ENCODE measurements around the gene PRDM16. TPM values are rescaled to one million over a fixed set of nuclear protein-coding genes. Genes with fewer than 3 reads are reported as not detected.
"Not testable (repeated sequence)": the region's sequence is repeated elsewhere in the genome, so short reads cannot be mapped to it uniquely, and the experiment has no call there.

Gene PRDM16
- total RNA-seq, 1 donor from 2014 or later = 1.5 TPM

DNA sequence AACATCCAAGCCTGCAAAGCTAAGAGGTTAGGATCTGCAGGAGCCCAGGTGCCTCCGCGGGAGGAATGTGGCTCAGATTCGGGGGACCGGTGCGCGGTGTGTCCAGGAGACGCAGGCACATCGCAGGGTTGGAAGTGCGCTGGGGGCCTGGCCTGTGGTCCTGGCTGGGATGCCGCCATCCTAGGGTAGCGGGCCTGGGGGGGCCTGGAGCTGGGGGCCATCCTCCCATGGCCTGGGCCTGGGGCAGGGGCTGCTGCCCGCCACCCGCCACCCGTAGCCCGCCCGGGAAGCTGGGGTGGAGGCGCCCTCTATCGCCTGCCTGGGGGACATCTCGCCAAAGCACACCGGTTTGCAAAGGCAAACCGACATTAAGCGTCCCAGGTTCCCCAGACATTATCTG is 214.8 kb downstream of the PRDM16 start:
- no peak for DNase-seq

- DNase-seq = no peak
Observed at GRCh38 chr1:3284691-3285090, 215.7 kb downstream of the PRDM16 start.

GRCh38 chr1:3285106-3285740 is 216.2 kb downstream of the PRDM16 start:
- DNase-seq = no peak

DNA sequence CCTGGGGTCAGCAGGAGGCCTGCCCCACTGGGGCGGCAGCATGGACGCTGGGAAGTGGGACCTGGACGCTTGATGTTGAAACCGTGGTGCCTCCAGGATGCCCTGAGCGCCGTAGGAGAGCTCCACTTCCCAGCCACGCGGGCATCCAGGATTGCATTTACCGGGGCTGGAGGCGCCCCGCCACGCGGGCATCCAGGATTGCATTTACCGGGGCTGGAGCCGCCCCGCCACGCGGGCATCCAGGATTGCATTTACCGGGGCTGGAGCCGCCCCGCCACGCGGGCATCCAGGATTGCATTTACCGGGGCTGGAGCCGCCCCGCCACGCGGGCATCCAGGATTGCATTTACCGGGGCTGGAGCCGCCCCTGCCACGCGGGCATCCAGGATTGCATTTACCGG is 218.1 kb downstream of the PRDM16 start:
- DNase-seq = not testable (repeated sequence)

- DNase-seq = no peak
Observed at GRCh38 chr1:3287656-3288160, 218.7 kb downstream of the PRDM16 start.

DNA sequence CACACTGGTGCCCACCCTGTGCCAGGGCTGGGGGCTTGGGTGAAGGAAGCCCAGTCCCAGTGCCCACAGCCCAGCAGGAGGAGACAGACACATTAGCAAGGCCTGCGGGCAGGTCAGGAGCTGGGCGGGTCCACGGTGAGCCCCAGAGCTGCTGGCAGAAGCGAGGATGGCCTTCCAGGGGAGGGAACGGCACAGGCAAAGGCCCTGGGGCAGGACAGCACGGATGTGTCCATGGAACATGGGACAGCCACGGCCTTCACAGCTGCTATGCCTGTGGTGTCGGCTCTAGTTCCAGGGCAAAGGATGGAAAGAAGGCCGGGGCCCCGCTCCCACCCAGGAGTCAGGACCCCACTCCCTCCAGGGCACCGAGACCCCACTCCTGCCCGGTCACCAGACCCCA is 220.5 kb downstream of the PRDM16 start:
- DNase-seq = no peak

DNA sequence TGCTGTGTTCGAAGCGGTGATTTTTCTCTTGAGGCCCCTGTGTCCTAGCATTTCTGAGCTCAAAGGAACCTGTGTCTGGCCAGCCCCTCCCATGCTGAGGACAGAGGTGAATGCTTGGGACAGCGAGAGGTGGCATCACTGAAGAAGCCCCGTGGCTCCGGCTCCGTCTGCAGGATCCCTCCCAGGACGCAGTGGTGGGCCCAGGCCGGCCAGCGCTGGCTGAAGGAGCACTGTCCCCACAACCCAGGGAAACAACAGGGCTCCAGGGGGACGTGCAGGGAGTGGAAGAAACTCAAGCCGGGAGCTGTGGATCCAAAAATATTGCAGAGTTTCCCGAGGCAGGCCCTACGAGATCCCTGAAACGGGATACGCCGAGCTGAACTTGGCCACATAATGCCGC is 221.4 kb downstream of the PRDM16 start:
- no peak for DNase-seq

GRCh38 chr1:3290915-3291314 is 221.9 kb downstream of the PRDM16 start:
- no peak for DNase-seq

DNA sequence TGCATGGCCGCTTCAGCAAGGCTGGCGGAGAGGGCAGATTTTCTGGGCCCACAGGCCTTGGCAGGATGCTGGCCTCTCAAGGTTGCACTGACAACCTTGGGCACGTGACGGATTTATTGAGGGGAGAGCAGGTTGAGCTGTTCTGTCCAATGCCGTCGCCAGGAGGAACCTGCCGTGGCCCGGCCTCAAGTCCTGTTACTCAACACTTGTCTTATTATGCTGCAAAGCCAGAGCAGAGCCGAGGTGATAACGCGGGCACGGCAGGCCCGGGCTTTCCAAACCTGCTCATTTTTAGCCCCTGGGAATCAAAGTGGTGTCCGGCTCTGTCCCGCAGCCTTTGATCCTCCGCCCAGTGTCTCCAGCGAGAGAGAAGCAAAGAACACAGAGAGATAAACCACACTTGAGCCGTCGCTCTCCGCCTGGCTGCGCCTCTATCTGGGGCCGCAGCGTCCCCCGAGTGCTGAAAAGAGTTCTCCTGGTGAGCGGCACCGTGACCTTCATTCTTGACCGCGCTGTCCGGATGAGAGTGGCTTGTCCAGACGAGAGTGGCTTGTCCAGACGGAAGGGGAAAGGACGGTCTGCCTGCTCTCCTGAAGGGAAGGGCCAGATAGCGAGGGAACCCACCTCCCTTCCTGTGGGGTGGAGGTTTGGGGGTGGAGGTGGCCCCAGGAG is 223.2 kb downstream of the PRDM16 start:
- no peak for DNase-seq

- DNase-seq = no peak
Observed at GRCh38 chr1:3292868-3293562, 224.0 kb downstream of the PRDM16 start.

GRCh38 chr1:3293563-3294080 is 224.6 kb downstream of the PRDM16 start:
- DNase-seq = no peak

DNA sequence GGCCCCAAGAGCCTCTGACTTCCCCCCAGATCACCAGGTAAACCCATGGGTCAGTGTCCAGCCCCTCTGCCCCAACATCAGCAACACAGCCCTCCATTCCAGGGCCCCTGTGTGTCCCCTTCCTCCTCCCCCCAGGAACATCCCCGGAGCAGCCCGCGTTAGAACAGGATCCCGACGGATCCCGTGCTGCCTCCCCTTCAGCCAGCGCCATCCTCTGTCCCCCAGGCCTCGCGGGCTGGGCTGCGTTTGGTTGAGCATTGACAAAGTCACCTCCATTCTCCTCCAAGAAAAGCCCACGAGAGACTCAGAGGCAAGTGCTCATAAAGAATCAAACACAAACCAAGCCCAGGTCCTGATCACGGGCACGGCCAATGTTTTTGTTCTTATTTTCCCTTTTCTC is 225.4 kb downstream of the PRDM16 start:
- no peak for DNase-seq

DNA sequence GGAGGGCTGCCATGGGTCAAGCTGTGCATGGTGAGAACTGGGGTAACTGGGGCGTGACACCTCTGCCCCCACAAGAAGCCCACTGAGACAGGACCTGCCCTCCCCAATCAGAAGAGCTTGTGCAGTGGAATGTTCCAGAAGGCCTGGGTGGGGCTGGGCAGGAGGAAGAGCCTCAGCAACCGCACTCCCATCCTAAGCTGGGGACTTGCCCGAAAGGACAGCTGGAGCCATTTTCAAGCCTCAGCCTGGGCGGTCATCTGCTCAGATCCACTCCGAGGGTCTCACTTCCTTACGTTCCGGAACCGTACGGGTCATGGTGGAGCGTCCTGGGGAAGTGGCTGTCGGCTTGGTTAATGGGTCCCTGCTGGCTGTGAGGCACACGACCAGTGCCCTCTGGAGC is 226.8 kb downstream of the PRDM16 start:
- DNase-seq = no peak

DNA sequence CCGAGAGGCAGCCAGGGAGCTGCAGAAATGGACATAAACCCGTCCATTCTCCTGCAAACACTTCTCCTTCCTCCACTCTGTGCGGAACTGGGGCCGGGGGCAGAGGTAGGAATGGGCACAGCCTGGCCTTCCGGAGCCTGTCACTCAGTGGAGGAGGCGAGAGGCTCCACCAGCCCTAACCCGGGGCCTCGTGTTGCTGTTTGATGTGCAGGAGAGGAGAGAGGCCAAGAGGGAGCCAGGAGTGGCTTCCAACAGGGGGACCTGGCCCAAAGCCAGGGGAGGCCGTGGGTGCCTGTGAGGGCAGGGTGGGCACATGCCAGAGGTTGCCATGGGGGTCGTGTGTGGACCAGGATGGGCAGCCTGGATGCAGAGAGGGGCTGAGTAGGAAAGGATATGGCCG is 227.3 kb downstream of the PRDM16 start:
- DNase-seq = no peak

DNA sequence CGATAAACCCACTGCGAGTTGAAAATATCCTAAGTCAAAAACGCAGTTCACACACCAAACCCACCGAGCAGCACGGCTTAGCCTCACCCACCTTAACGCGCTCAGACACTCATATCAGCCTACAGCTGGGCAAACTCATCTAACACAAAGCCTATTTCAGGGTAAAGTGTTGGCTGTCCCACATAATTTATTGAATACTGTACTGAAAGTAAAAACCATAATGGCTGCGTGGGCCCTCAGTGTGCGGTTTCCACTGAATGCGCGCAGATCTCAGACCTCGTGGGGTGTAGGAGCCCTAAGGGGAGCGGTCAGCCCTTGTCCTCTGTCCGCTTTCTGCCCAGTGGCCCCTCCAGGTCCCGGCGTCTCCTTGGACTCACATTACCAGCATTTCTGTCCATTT is 227.8 kb downstream of the PRDM16 start:
- DNase-seq = no peak

DNA sequence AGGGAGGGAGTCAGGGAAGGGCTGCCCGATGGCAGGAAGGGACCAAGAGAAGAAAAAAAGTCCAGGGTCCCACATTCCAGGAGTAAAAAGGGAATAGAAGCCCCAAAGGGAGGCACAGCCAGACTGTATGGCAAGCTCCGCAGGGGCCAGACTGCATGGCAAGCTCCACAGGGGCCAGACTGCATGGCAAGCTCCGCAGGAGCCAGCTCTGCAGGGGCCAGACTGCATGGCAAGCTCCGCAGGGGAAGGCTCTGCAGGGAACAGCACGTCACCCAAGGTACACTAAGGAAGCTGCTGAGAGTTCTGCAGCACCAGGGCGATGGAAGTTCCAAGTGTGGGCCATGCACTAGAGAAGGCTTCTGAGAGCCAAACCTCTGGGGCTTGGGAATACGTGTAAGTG is 228.8 kb downstream of the PRDM16 start:
- DNase-seq = no peak

DNA sequence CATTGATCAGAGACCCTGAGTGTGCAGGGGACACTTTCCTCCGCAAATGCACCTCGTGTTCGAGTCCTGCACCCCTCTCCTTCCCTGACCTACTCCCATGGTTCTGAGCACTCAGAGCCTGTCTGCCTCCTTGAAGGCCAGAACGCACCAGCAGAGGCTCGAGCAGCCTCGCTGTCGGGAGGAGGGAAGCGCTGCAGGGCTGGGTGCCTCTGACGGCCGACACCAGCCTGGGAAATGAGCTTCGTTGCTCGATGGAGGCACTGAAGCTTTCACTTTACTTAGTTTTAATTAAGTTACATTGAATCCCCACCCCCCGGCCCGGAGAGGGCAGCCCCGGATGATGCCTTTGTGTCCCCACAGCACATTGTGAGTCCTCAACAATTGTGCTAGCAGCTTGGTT is 229.2 kb downstream of the PRDM16 start:
- DNase-seq = no peak

- no peak for DNase-seq
Observed at GRCh38 chr1:3304246-3304645, 235.2 kb downstream of the PRDM16 start.

DNA sequence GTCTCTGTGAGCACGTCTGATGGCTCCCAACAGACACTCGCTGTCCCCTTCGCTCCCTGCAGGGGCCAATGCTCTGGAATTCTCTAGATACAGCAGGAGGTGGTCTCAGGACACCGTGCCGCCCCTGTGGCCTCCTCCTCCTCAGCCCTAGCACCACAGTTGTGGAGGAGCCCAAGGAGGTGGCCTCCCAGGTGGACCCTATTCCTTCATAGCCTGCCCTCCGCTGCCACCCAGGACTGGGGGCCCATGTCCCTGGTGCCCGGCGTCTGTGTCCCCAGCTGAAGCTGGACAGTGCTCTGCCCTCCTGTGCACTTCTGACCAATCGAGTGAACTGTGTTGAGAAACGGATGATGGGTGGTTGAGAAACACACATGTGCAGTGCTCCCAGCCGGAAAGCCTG is 235.7 kb downstream of the PRDM16 start:
- no peak for DNase-seq

GRCh38 chr1:3305156-3305555 is 236.2 kb downstream of the PRDM16 start:
- no peak for DNase-seq

GRCh38 chr1:3306583-3307291 is 237.7 kb downstream of the PRDM16 start:
- DNase-seq = no peak

DNA sequence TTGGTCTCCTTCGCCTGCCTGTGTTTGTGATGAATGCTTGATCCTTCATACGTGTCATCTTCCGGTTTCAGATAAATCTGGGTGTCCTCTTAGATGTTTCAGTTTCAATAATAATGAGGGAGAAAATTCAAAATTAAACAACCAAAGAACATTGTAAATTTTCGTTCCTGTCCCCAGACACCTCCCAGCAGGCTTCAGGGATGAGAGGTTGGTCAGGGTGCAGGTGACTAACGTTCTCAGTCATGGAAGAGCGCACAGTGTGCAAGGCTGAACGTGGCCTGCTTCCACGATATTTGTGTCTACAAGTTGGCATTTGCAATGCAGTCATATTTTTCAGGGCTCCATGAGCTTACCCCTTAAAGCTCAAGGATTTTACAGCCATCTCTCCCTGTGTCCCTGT is 238.4 kb downstream of the PRDM16 start:
- DNase-seq = no peak

- DNase-seq = no peak
Observed at GRCh38 chr1:3308053-3308452, 239.1 kb downstream of the PRDM16 start.
